Natural killer cell (primary cell): ENCODE measurements around the gene ACTL7B. TPM values are rescaled to one million over a fixed set of nuclear protein-coding genes. Genes with fewer than 3 reads are reported as not detected.

Experiments used
- ATAC-seq, 3 donors: fragments of 150-1000 bp in 2 of 3; fragments of 200-7000 bp in 1 of 3; cut with Tn5 transposase; 1 replicate in 1 of 3; 2 replicates in 2 of 3; pipeline ENCODE4 v1.10.0; 2021; ENCODE audit warnings: mild to moderate bottlenecking in 2 of 3, moderate library complexity in 2 of 3
- DNase-seq, 2 donors: peaks; one replicate each; pipeline versions ENCODE4 v3.0.0 to v3.0.0-alpha.2; 2013 to 2021; ENCODE audit warnings: mixed read lengths in 1 of 2
- H3K27ac ChIP-seq: one replicate; pipeline ENCODE4 v1.5.1; 2013; ENCODE audit warnings: mild to moderate bottlenecking, low read length
- H3K27me3 ChIP-seq: one replicate; pipeline ENCODE4 v1.6.1; 2013; ENCODE audit warnings: low read length; ENCODE audit not compliant: control insufficient read depth, insufficient read depth
- H3K36me3 ChIP-seq: one replicate; pipeline ENCODE4 v1.6.1; 2013; ENCODE audit warnings: low read length; ENCODE audit not compliant: control insufficient read depth, insufficient read depth
- H3K4me1 ChIP-seq: one replicate; pipeline ENCODE4 v1.6.1; 2013; ENCODE audit warnings: low read length; ENCODE audit not compliant: control insufficient read depth, insufficient read depth
- H3K4me3 ChIP-seq: one replicate; pipeline ENCODE4 v1.5.1; 2013; ENCODE audit warnings: low read length
- H3K9me3 ChIP-seq: one replicate; pipeline ENCODE4 v1.6.1; 2013; ENCODE audit warnings: low read length; ENCODE audit not compliant: control insufficient read depth, insufficient read depth
- H3K27ac Mint-ChIP-seq, 2 donors: one replicate each; pipeline ENCODE4 v1.8.0; 2022; ENCODE audit warnings: mild to moderate bottlenecking in 2 of 2, mixed read lengths in 2 of 2, moderate library complexity in 1 of 2
- H3K27me3 Mint-ChIP-seq, 2 donors: one replicate each; pipeline ENCODE4 v1.8.0; 2022; ENCODE audit warnings: low read depth in 2 of 2, mixed read lengths in 2 of 2
- H3K36me3 Mint-ChIP-seq: one replicate; pipeline ENCODE4 v1.8.0; 2022; ENCODE audit warnings: mixed read lengths
- H3K4me1 Mint-ChIP-seq, 2 donors: one replicate each; pipeline ENCODE4 v1.8.0; 2022; ENCODE audit warnings: mixed read lengths in 2 of 2
- H3K4me3 Mint-ChIP-seq: one replicate; pipeline ENCODE4 v1.8.0; 2022; ENCODE audit warnings: mild to moderate bottlenecking, moderate library complexity, mixed read lengths
- H3K9me3 Mint-ChIP-seq, 2 donors: one replicate each; pipeline ENCODE4 v1.8.0; 2022; ENCODE audit warnings: mixed read lengths in 2 of 2
- WGBS: methylation state at CpG from one replicate; pipeline ENCODE4 v1.1.7; 2013; ENCODE audit warnings: missing lambda C conversion rate; ENCODE audit not compliant: insufficient coverage; 5-methylcytosine and 5-hydroxymethylcytosine counted together
- intact Hi-C: fragments of 100-400 bp; cut with micrococcal nuclease; formaldehyde crosslinking; loops from one replicate; pipeline ENCODE4 v1.14.2; 2022
- total RNA-seq, 4 donors: library from RNA; stranded (reverse); fragments of 120-200 nt in 1 of 4; gene quantifications; one replicate each; pipeline versions ENCODE4 v1.2.3 to v1.2.4, GENCODE V29; 2013 to 2022
- TF ChIP-seq, protein P1 (sequence below): fragments of 200-600 bp; IDR thresholded peaks from one replicate; pipeline ENCODE4 v1.8.0; 2022; ENCODE audit warnings: antibody characterized with exemption

ACTL7B gene
- total RNA-seq, 3 donors from 2014 or later (not counting 1 experiment from before 2014, with no cell fraction given) = 0.20 TPM; not detected in 2

- Mint-ChIP-seq H3K27ac (no peak overlapping the region), H3K36me3 (peaks cover 18% of the 10 kb centered on the region), H3K4me3 (no peak overlapping the region), H3K27me3 (no peaks in the 10 kb centered on the region), H3K9me3 (no peaks in the 10 kb centered on the region), H3K4me1 (peaks cover 0 to 13% of the 10 kb centered on the region in 2 donors)
- DNase-seq (no peak), ATAC-seq (no peak)
- no peaks in the 10 kb centered on the region for H3K27me3 ChIP-seq
- H3K36me3 ChIP-seq = peaks cover 55% of the 10 kb centered on the region
- H3K4me1 ChIP-seq = no peaks in the 10 kb centered on the region
- H3K9me3 ChIP-seq = no peaks in the 10 kb centered on the region
- 97% methylated on average over 3 of the region's 3 CpGs for WGBS
- H3K4me3 ChIP-seq = no peak overlapping the region
- TF ChIP-seq, protein P1, sequence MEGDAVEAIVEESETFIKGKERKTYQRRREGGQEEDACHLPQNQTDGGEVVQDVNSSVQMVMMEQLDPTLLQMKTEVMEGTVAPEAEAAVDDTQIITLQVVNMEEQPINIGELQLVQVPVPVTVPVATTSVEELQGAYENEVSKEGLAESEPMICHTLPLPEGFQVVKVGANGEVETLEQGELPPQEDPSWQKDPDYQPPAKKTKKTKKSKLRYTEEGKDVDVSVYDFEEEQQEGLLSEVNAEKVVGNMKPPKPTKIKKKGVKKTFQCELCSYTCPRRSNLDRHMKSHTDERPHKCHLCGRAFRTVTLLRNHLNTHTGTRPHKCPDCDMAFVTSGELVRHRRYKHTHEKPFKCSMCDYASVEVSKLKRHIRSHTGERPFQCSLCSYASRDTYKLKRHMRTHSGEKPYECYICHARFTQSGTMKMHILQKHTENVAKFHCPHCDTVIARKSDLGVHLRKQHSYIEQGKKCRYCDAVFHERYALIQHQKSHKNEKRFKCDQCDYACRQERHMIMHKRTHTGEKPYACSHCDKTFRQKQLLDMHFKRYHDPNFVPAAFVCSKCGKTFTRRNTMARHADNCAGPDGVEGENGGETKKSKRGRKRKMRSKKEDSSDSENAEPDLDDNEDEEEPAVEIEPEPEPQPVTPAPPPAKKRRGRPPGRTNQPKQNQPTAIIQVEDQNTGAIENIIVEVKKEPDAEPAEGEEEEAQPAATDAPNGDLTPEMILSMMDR = no peak
- no peak overlapping the region for H3K27ac ChIP-seq
- intact Hi-C loops = no loop called here
Observed at GRCh38 chr9:108883085-108883484, 27.3 kb upstream of the ACTL7B start.

GRCh38 chr9:108882052-108882888 lies 26.5 kb upstream of the ACTL7B start:
- WGBS = 100% methylated on average over 5 of the region's 6 CpGs
- TF ChIP-seq, protein P1 = no peak
- no peak for ATAC-seq
- H3K9me3 ChIP-seq = no peaks in the 10 kb centered on the region
- no peak overlapping the region for H3K27ac ChIP-seq
- H3K36me3 Mint-ChIP-seq = peaks cover 26% of the 10 kb centered on the region
- no peaks in the 10 kb centered on the region for H3K9me3 Mint-ChIP-seq
- H3K27me3 Mint-ChIP-seq = no peaks in the 10 kb centered on the region
- peaks cover 56% of the 10 kb centered on the region for H3K36me3 ChIP-seq
- no peak overlapping the region for H3K4me3 ChIP-seq
- no peak for DNase-seq
- H3K27me3 ChIP-seq = no peaks in the 10 kb centered on the region
- H3K4me1 Mint-ChIP-seq = peaks cover 0 to 13% of the 10 kb centered on the region in 2 donors
- H3K4me3 Mint-ChIP-seq = no peak overlapping the region
- H3K4me1 ChIP-seq = no peaks in the 10 kb centered on the region
- intact Hi-C loops = no loop called here
- H3K27ac Mint-ChIP-seq = no peak overlapping the region

DNA sequence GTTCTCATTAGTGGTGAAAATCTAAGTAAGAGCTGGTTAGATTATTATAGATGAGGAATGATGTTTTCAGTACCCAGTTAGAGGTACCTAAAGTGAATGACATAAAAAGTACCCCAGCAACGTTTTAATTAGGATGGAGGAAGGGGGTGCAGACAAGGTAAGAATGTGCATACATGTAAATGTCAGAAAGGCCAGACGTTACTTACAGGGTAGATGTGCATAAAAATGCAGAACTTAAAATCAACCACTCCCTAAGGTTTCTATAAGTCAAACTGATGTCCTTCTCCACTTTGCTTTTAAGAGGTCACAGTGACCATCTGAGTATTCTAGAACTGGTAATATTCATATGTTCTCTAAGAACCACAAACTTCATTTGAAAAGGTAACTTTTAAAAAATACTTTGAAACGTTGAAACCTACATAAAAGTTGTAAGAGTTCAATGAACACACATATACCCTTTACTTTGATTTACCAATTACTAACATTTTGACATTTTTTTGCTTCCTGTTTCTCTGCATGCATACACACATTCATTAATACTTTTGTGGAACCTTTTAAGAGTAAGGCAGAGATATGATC lies 25.0 kb upstream of the ACTL7B start:
- TF ChIP-seq, protein P1 = no peak
- H3K4me3 Mint-ChIP-seq = no peak overlapping the region
- Histone ChIP-seq H3K9me3 (no peaks in the 10 kb centered on the region), H3K36me3 (peaks cover 61% of the 10 kb centered on the region), H3K4me3 (no peak overlapping the region), H3K27me3 (no peaks in the 10 kb centered on the region), H3K4me1 (no peaks in the 10 kb centered on the region), H3K27ac (no peak overlapping the region)
- DNase-seq (no peak), ATAC-seq (no peak)
- peaks cover 32% of the 10 kb centered on the region for H3K36me3 Mint-ChIP-seq
- intact Hi-C loops = no loop called here
- H3K27me3 Mint-ChIP-seq = no peaks in the 10 kb centered on the region
- peaks cover 0 to 7% of the 10 kb centered on the region in 2 donors for H3K4me1 Mint-ChIP-seq
- WGBS = 81% methylated on average over 3 of the region's 3 CpGs
- no peak overlapping the region for H3K27ac Mint-ChIP-seq
- H3K9me3 Mint-ChIP-seq = no peaks in the 10 kb centered on the region
